ENCODE measurements around the gene LRP11. TPM values are rescaled to one million over a fixed set of nuclear protein-coding genes. Genes with fewer than 3 reads are reported as not detected.
A peak's percentile ranks its signal among the peaks of the same experiment; 100 is the strongest.

LRP11 gene
- polyA plus RNA-seq, 1 experiment = 26.3 TPM

GRCh38 chr6:149834513-149835481 is 29.4 kb downstream of the LRP11 start:
- Histone ChIP-seq H3K4me3 (ENCODE audit: low read depth, low read length) (no peak overlapping the region), H3K27me3 (ENCODE audit: control insufficient read depth, insufficient read depth, low read length) (no peaks in the 10 kb centered on the region), H3K36me3 (ENCODE audit: control insufficient read depth, insufficient read depth, low read length) (peaks cover 2% of the 10 kb centered on the region)
- TF ChIP-seq, protein P1, sequence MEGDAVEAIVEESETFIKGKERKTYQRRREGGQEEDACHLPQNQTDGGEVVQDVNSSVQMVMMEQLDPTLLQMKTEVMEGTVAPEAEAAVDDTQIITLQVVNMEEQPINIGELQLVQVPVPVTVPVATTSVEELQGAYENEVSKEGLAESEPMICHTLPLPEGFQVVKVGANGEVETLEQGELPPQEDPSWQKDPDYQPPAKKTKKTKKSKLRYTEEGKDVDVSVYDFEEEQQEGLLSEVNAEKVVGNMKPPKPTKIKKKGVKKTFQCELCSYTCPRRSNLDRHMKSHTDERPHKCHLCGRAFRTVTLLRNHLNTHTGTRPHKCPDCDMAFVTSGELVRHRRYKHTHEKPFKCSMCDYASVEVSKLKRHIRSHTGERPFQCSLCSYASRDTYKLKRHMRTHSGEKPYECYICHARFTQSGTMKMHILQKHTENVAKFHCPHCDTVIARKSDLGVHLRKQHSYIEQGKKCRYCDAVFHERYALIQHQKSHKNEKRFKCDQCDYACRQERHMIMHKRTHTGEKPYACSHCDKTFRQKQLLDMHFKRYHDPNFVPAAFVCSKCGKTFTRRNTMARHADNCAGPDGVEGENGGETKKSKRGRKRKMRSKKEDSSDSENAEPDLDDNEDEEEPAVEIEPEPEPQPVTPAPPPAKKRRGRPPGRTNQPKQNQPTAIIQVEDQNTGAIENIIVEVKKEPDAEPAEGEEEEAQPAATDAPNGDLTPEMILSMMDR (IDR thresholded peaks at IDR 0.05; ENCODE audit: insufficient read depth, low read depth, low read length) = peak; percentile 83
- ChIA-PET CTCF (interaction anchor here (0.7 to 3.6 kb wide), 25 partner anchors 9 to 289 kb away, joined by 3 to 27 read pairs (median 4); partner anchors contain the start of genes LRP11, PPIL4 and RAET1E), POLR2A (no interaction called here)
- no peak for DNase-seq (ENCODE audit: low read depth)

- Histone ChIP-seq H3K4me3 (ENCODE audit: low read depth, low read length) (no peak overlapping the region), H3K36me3 (ENCODE audit: control insufficient read depth, insufficient read depth, low read length) (peaks cover 2% of the 10 kb centered on the region), H3K27me3 (ENCODE audit: control insufficient read depth, insufficient read depth, low read length) (no peaks in the 10 kb centered on the region)
- CTCF ChIA-PET = interaction anchor here (0.5 to 3.6 kb wide), 11 partner anchors 10 to 436 kb away, joined by 3 to 27 read pairs (median 4); no protein-coding TSS in a partner anchor
- TF ChIP-seq, protein P1 (IDR thresholded peaks at IDR 0.05; ENCODE audit: insufficient read depth, low read depth, low read length) = no peak
- POLR2A ChIA-PET = no interaction called here
- no peak for DNase-seq (ENCODE audit: low read depth)
Measured at GRCh38 chr6:149833651-149834050, 30.5 kb downstream of the LRP11 start.

DNA sequence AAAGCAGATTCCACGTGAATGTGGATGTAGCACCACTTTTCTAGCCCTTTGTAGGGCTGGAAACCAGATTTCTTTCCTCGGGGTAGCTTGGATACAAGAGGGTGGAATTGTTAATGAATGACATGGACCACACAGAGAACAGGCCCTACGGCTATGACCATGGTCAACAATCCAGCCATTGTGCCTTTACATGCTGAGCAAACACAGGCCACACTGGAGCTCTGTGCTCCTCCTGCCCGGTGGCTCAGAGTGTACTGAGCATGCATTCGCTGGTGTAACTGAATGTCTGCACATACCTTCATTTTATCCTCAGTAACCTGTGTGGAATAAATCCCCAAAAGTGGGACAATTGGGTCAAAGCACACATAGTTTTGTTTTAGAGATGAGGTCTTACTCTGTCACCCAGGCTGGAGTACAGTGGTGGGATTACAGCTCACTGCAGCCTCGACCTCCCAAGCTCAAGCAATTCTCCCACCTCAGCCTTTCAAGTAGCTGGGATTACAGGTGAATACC is 32.8 kb downstream of the LRP11 start:
- TF ChIP-seq, protein P1 (IDR thresholded peaks at IDR 0.05; ENCODE audit: insufficient read depth, low read depth, low read length) = no peak
- ChIA-PET CTCF (interaction anchor here (0.8 to 2.3 kb wide), 9 partner anchors 12 to 94 kb away, joined by 3 to 16 read pairs (median 3); partner anchors contain the start of genes LRP11 and NUP43), POLR2A (no interaction called here)
- DNase-seq (ENCODE audit: low read depth) = no peak
- Histone ChIP-seq H3K27me3 (ENCODE audit: control insufficient read depth, insufficient read depth, low read length) (no peaks in the 10 kb centered on the region), H3K4me3 (ENCODE audit: low read depth, low read length) (peak overlapping the region; percentile 26), H3K36me3 (ENCODE audit: control insufficient read depth, insufficient read depth, low read length) (peaks cover 2% of the 10 kb centered on the region)

DNA sequence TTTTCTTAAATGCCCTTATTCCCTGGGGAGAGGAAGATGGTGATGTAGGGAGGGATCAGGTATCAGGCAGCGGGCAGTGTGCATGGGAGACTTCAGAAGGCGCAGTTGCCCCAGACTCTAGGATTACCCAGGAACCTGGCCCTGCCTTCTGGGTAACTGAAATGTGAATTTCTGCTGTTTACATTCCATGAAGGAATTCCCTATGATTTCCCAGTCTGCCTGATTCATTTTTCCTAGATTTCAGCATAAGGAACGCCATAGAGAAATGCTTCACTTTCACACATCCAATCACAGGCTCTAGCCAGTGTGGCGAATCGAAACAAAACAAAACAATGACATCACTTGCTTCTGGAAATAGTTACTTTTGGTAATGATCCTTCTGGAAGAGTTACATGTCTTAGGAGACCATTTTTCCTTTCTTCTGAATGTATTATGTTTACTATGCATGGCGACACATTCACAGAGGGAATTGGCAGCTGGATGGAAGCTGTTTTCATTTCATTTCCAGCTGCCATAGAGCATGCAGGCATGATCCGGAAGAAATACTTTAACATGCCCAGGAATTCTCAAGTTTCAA is 33.3 kb downstream of the LRP11 start:
- Histone ChIP-seq H3K36me3 (ENCODE audit: control insufficient read depth, insufficient read depth, low read length) (peaks cover 2% of the 10 kb centered on the region), H3K27me3 (ENCODE audit: control insufficient read depth, insufficient read depth, low read length) (no peaks in the 10 kb centered on the region), H3K4me3 (ENCODE audit: low read depth, low read length) (peak overlapping the region; percentile 26)
- peak; percentile 42 for DNase-seq (ENCODE audit: low read depth)
- CTCF ChIA-PET = interaction anchor here (1.0 to 2.3 kb wide), 7 partner anchors 34 to 94 kb away, joined by 3 to 16 read pairs (median 4); partner anchors contain the start of genes LRP11 and NUP43
- POLR2A ChIA-PET = no interaction called here
- TF ChIP-seq, protein P1 (IDR thresholded peaks at IDR 0.05; ENCODE audit: insufficient read depth, low read depth, low read length) = no peak

DNA sequence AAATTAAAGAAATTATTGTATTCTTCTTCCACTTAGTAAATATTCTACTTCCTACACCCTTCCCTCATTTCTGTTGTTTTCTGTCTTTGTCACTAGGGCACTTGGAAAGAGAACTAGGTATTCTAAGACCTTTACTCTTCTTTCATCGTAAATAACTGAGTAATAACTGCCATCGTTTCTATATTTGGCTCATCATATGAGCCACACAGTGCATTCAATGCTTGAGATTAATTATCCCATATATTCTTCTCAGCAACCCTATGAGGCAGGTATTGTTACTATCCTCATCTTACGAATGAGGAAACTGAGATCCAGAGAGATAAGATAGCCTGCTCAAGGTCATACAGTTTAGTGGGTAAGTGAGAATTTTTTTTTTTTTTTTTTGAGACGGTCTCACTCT is 38.9 kb downstream of the LRP11 start:
- Histone ChIP-seq H3K4me3 (ENCODE audit: low read depth, low read length) (no peak overlapping the region), H3K27me3 (ENCODE audit: control insufficient read depth, insufficient read depth, low read length) (no peaks in the 10 kb centered on the region), H3K36me3 (ENCODE audit: control insufficient read depth, insufficient read depth, low read length) (no peaks in the 10 kb centered on the region)
- ChIA-PET CTCF (interaction anchor here (0.6 to 0.7 kb wide), 3 partner anchors 45 to 191 kb away, joined by 3 read pairs; no protein-coding TSS in a partner anchor), POLR2A (no interaction called here)
- TF ChIP-seq, protein P1 (IDR thresholded peaks at IDR 0.05; ENCODE audit: insufficient read depth, low read depth, low read length) = no peak
- no peak for DNase-seq (ENCODE audit: low read depth)
